Loucy (cell line): ENCODE data around the gene ATP5MG.

ENCODE experiments used
- H2AFZ ChIP-seq: fragments of 200-600 bp; sonication (generic); 2 replicates; pipeline ENCODE4 v1.6.0; 2016; ENCODE audit warnings: antibody characterized with exemption, mild to moderate bottlenecking, low read length, moderate library complexity
- H3F3A ChIP-seq: fragments of 200-600 bp; 2 replicates; pipeline ENCODE4 v1.6.0; 2016; ENCODE audit warnings: antibody characterized with exemption, low read depth, mild to moderate bottlenecking
- H3K27me3 ChIP-seq: fragments of 200-600 bp; sonication (generic); 2 replicates; pipeline ENCODE4 v1.6.1; 2014; ENCODE audit warnings: low read length, mild to moderate bottlenecking; ENCODE audit not compliant: insufficient read depth, poor library complexity, severe bottlenecking
- H3K36me3 ChIP-seq: fragments of 200-600 bp; sonication (generic); 2 replicates; pipeline ENCODE4 v1.6.1; 2016; ENCODE audit warnings: low read length; ENCODE audit not compliant: insufficient read depth
- H3K4me1 ChIP-seq: fragments of 200-600 bp; sonication (generic); 2 replicates; pipeline ENCODE4 v1.5.1; 2014; ENCODE audit warnings: low read length, mild to moderate bottlenecking; ENCODE audit not compliant: insufficient read depth, poor library complexity, severe bottlenecking
- H3K4me2 ChIP-seq: fragments of 200-600 bp; sonication (generic); 2 replicates; pipeline ENCODE4 v1.6.0; 2014; ENCODE audit warnings: antibody characterized with exemption, low read length, low read depth, mild to moderate bottlenecking; ENCODE audit not compliant: poor library complexity, severe bottlenecking
- H3K4me3 ChIP-seq: fragments of 200-600 bp; sonication (generic); 2 replicates; pipeline ENCODE4 v1.5.1; 2014; ENCODE audit warnings: low read length, mild to moderate bottlenecking, mixed read lengths; ENCODE audit not compliant: poor library complexity, severe bottlenecking
- H3K79me2 ChIP-seq: fragments of 200-600 bp; sonication (generic); 2 replicates; pipeline ENCODE4 v1.6.1; 2014; ENCODE audit warnings: low read length; ENCODE audit not compliant: insufficient read depth
- H3K9ac ChIP-seq: fragments of 200-600 bp; sonication (generic); 2 replicates; pipeline ENCODE4 v1.6.0; 2014; ENCODE audit warnings: mild to moderate bottlenecking, low read depth, low read length, moderate library complexity; ENCODE audit not compliant: poor library complexity, severe bottlenecking
- H3K9me2 ChIP-seq: fragments of 200-600 bp; sonication (generic); replicated peaks from 2 replicates; pipeline ENCODE4 v1.6.1; 2016; ENCODE audit warnings: low read depth, low read length, mixed read lengths
- H3K9me3 ChIP-seq: fragments of 200-600 bp; sonication (generic); 2 replicates; pipeline ENCODE4 v1.6.1; 2014; ENCODE audit warnings: mild to moderate bottlenecking, antibody characterized with exemption, low read length, low read depth; ENCODE audit not compliant: insufficient read depth
- H4K20me1 ChIP-seq: fragments of 200-600 bp; sonication (generic); 2 replicates; pipeline ENCODE4 v1.6.0; 2014; ENCODE audit warnings: antibody characterized with exemption, low read length, mild to moderate bottlenecking; ENCODE audit not compliant: insufficient read depth, poor library complexity, severe bottlenecking
- EZH2phosphoT487 ChIP-seq: fragments of 200-600 bp; IDR thresholded peaks from 2 replicates; pipeline ENCODE4 v1.6.1; 2018; ENCODE audit warnings: antibody characterized with exemption, mild to moderate bottlenecking, moderate library complexity, borderline replicate concordance
- TF ChIP-seq, protein P1 (sequence below): fragments of 200-600 bp; sonication (generic); conservative IDR thresholded peaks from 2 replicates; pipeline ENCODE4 v1.5.1; 2014; ENCODE audit warnings: mild to moderate bottlenecking, antibody characterized with exemption, low read length

ATP5MG gene

GRCh38 chr11:118435893-118436624 lies 34.7 kb downstream of the ATP5MG start, which contains the start of gene KMT2A:
KMT2A (plus strand) TSS chr11:118436492; CDS start chr11:118436513, 21 bp downstream.
- Histone ChIP-seq H3K4me3 (peak within 1 kb of the TSS; percentile 92), H3K9me3 (no peaks in the 10 kb centered on the region), H3K9me2 (no peaks in the 10 kb centered on the region), H3K27me3 (no peaks in the 10 kb centered on the region), H3F3A (peaks cover 10% of the 10 kb centered on the region; the same call in 1 of the 2 replicates), H3K79me2 (peaks cover 45% of the 10 kb centered on the region), H2AFZ (peak within 1 kb of the TSS; percentile 89), H3K36me3 (no peaks in the 10 kb centered on the region), H4K20me1 (peaks cover 40% of the 10 kb centered on the region), H3K4me2 (peak within 1 kb of the TSS; percentile 99), H3K9ac (peak within 1 kb of the TSS; percentile 95), H3K4me1 (peaks cover 33% of the 10 kb centered on the region)
- TF ChIP-seq EZH2phosphoT487: no peak
- TF ChIP-seq, protein P1, sequence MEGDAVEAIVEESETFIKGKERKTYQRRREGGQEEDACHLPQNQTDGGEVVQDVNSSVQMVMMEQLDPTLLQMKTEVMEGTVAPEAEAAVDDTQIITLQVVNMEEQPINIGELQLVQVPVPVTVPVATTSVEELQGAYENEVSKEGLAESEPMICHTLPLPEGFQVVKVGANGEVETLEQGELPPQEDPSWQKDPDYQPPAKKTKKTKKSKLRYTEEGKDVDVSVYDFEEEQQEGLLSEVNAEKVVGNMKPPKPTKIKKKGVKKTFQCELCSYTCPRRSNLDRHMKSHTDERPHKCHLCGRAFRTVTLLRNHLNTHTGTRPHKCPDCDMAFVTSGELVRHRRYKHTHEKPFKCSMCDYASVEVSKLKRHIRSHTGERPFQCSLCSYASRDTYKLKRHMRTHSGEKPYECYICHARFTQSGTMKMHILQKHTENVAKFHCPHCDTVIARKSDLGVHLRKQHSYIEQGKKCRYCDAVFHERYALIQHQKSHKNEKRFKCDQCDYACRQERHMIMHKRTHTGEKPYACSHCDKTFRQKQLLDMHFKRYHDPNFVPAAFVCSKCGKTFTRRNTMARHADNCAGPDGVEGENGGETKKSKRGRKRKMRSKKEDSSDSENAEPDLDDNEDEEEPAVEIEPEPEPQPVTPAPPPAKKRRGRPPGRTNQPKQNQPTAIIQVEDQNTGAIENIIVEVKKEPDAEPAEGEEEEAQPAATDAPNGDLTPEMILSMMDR: no peak

GRCh38 chr11:118436639-118437207 lies 35.3 kb downstream of the ATP5MG start:
- peak overlapping the region; percentile 99 for H3K4me2 ChIP-seq
- H3K27me3 ChIP-seq: no peaks in the 10 kb centered on the region
- peak overlapping the region; percentile 92 for H3K4me3 ChIP-seq
- H3F3A ChIP-seq: peaks cover 10% of the 10 kb centered on the region; the same call in 1 of the 2 replicates
- H3K9me2 ChIP-seq: no peaks in the 10 kb centered on the region
- H3K79me2 ChIP-seq: peaks cover 52% of the 10 kb centered on the region
- H3K4me1 ChIP-seq: peaks cover 40% of the 10 kb centered on the region
- H3K9me3 ChIP-seq: no peaks in the 10 kb centered on the region
- H3K36me3 ChIP-seq: no peaks in the 10 kb centered on the region; the same call in 1 of the 2 replicates
- no peak for TF ChIP-seq EZH2phosphoT487
- TF ChIP-seq, protein P1: no peak
- no peak overlapping the region for H2AFZ ChIP-seq
- H3K9ac ChIP-seq: peak overlapping the region; percentile 95
- peaks cover 47% of the 10 kb centered on the region for H4K20me1 ChIP-seq

- peak overlapping the region; percentile 99 for H3K4me2 ChIP-seq
- no peaks in the 10 kb centered on the region; the same call in 1 of the 2 replicates for H3K36me3 ChIP-seq
- peaks cover 59% of the 10 kb centered on the region for H3K79me2 ChIP-seq
- TF ChIP-seq, protein P1: no peak
- no peak for TF ChIP-seq EZH2phosphoT487
- H3K4me3 ChIP-seq: peak overlapping the region; percentile 92
- H4K20me1 ChIP-seq: peaks cover 54% of the 10 kb centered on the region
- H3K9me3 ChIP-seq: no peaks in the 10 kb centered on the region
- peaks cover 10% of the 10 kb centered on the region; the same call in 1 of the 2 replicates for H3F3A ChIP-seq
- H3K4me1 ChIP-seq: peaks cover 47% of the 10 kb centered on the region
- no peaks in the 10 kb centered on the region for H3K27me3 ChIP-seq
- peak overlapping the region; percentile 95 for H3K9ac ChIP-seq
- H3K9me2 ChIP-seq: no peaks in the 10 kb centered on the region
- no peak overlapping the region for H2AFZ ChIP-seq
Observed at GRCh38 chr11:118437208-118438125, 36.1 kb downstream of the ATP5MG start.
